Hepatic stellate cell (primary cell): ENCODE data around the gene FYB2.

Experiments
- DNase-seq: peaks from one replicate; pipeline ENCODE4 v3.0.0; 2011; ENCODE audit warnings: low spot score

The FYB2 gene

GRCh38 chr1:56709995-56710394 is 109.2 kb downstream of the FYB2 start:
- DNase-seq: no peak

GRCh38 chr1:56709269-56709880 is 109.8 kb downstream of the FYB2 start:
- DNase-seq: peak; percentile 24

- no peak for DNase-seq
Observed at GRCh38 chr1:56707379-56707778, 111.8 kb downstream of the FYB2 start.

- no peak for DNase-seq
Observed at GRCh38 chr1:56703747-56704146, 115.5 kb downstream of the FYB2 start.

GRCh38 chr1:56696663-56697062 is 122.5 kb downstream of the FYB2 start:
- no peak for DNase-seq

- peak; percentile 10 for DNase-seq
Observed at GRCh38 chr1:56688522-56689026, 130.6 kb downstream of the FYB2 start.

- DNase-seq: no peak
Observed at GRCh38 chr1:56686169-56686568, 133.0 kb downstream of the FYB2 start.

GRCh38 chr1:56683569-56683968 is 135.6 kb downstream of the FYB2 start:
- DNase-seq: no peak

- DNase-seq: peak; percentile 7
Observed at GRCh38 chr1:56676571-56677035, 142.6 kb downstream of the FYB2 start.

- no peak for DNase-seq
Observed at GRCh38 chr1:56675763-56676162, 143.4 kb downstream of the FYB2 start.

GRCh38 chr1:56672579-56672978 is 146.6 kb downstream of the FYB2 start:
- DNase-seq: no peak

- no peak for DNase-seq
Observed at GRCh38 chr1:56671542-56671941, 147.7 kb downstream of the FYB2 start.

- no peak for DNase-seq
Observed at GRCh38 chr1:56671085-56671484, 148.1 kb downstream of the FYB2 start.

- no peak for DNase-seq
Observed at GRCh38 chr1:56670350-56670749, 148.9 kb downstream of the FYB2 start.
